Psoas muscle (tissue), 8 donors: ENCODE measurements around the gene CISTR. TPM values are rescaled to one million over a fixed set of nuclear protein-coding genes. Genes with fewer than 3 reads are reported as not detected.

Experiments
- ATAC-seq, 4 donors: fragments of 200-7000 bp; cut with Tn5 transposase; one replicate each; pipeline ENCODE4 v1.9.1; 2020; ENCODE audit warnings: moderate library complexity in 3 of 4, mild to moderate bottlenecking in 2 of 4
- DNase-seq, 2 donors: peaks; one replicate each; pipeline ENCODE4 v3.0.0-alpha.2; 2020
- H3K27ac ChIP-seq: fragments of 200-600 bp; one replicate; pipeline ENCODE4 v1.8.0; 2022
- H3K27me3 ChIP-seq, 3 donors: fragments of 200-600 bp in 1 of 3; one replicate each; pipeline versions ENCODE4 v1.6.1 to v1.8.0; 2013 to 2022; ENCODE audit warnings: low read length in 2 of 3, mild to moderate bottlenecking in 2 of 3, moderate library complexity in 1 of 3; ENCODE audit not compliant: insufficient read depth in 3 of 3
- H3K36me3 ChIP-seq, 2 donors: fragments of 200-600 bp in 1 of 2; one replicate each; pipeline versions ENCODE4 v1.6.1 to v1.8.0; 2013 to 2022; ENCODE audit warnings: low read depth in 1 of 2, mild to moderate bottlenecking in 1 of 2, moderate library complexity in 1 of 2; ENCODE audit not compliant: insufficient read depth in 1 of 2
- H3K4me1 ChIP-seq: fragments of 200-600 bp; one replicate; pipeline ENCODE4 v1.8.0; 2022
- H3K4me3 ChIP-seq: fragments of 200-600 bp; one replicate; pipeline ENCODE4 v1.8.0; 2022; ENCODE audit warnings: mild to moderate bottlenecking
- H3K9me3 ChIP-seq: fragments of 200-600 bp; one replicate; pipeline ENCODE4 v1.8.0; 2022
- CTCF ChIP-seq: fragments of 200-600 bp; IDR thresholded peaks from one replicate; pipeline ENCODE4 v1.8.0; 2022; ENCODE audit warnings: antibody characterized with exemption
- WGBS, 3 donors: extraction: QIAGEN DNeasy Blood & Tissue Kit; methylation state at CpG; one replicate each; pipeline versions ENCODE4 v1.1.6 to v1.1.7; 2013; 5-methylcytosine and 5-hydroxymethylcytosine counted together
- intact Hi-C, 2 donors: fragments of 100-400 bp; cut with DNase I; formaldehyde crosslinking; loops; one replicate each; pipeline versions ENCODE4 v1.11.0 to v1.14.2; 2022
- polyA plus RNA-seq, 3 donors: library from polyadenylated mRNA; stranded (reverse); fragments of 200-250 nt; gene quantifications; one replicate each; pipeline ENCODE4 v1.2.3, GENCODE V29; 2013
- total RNA-seq, 4 donors: library from RNA; stranded (reverse); fragmentation: NEBNext Ultra II Directional in 2 of 4; extraction: Animal tissue kit (Norgen Biotek cat#: 25700) in 2 of 4; gene quantifications; one replicate each; pipeline versions ENCODE4 v1.2.1 to v1.2.4, GENCODE V29; 2021 to 2023
- donor health status: healthy with polysubstance abuse.
- donor health status: DM: no; HTN: no; CAD: no; lungs with moderate emphysema.
- donor health status: Bipolar disorder and iron deficiency.
- donor health status: healthy.
- donor health status: DM: yes; HTN: yes; CAD: no.
- donor health status: DM: no; HTN: no; CAD: no.
- donor health status: DM: no; HTN: no; CAD: no.
- donor health status: DM: yes; HTN: yes; CAD: no.

The CISTR gene
- total and polyA plus RNA-seq, 7 donors = not detected

GRCh38 chr12:53791735-53792326 lies 40.1 kb upstream of the CISTR start:
- peak in 1 of 2 donors; percentile 52 for DNase-seq
- peak; percentile 32 for TF ChIP-seq CTCF
- WGBS, 3 donors = 13 to 21% (median 14%) methylated on average over 1 of the region's 1 CpG
- Histone ChIP-seq H3K27ac (no peak overlapping the region), H3K4me1 (no peaks in the 10 kb centered on the region), H3K36me3 (no peaks in the 10 kb centered on the region), H3K27me3 (peaks cover 0 to 26% (median 5%) of the 10 kb centered on the region in 3 donors), H3K9me3 (no peaks in the 10 kb centered on the region), H3K4me3 (no peak overlapping the region)
- ATAC-seq = no peak
- intact Hi-C loops = loop anchor here in 1 of 2 donors (5.0 kb wide), 1 partner anchor 175 kb away; no protein-coding TSS in a partner anchor

GRCh38 chr12:53789570-53789969 lies 37.8 kb upstream of the CISTR start:
- 43 to 68% (median 67%) methylated on average over 1 of the region's 1 CpG for WGBS, 3 donors
- TF ChIP-seq CTCF = no peak
- intact Hi-C loops = loop anchor here in 1 of 2 donors (10.0 kb wide), 1 partner anchor 165 kb away; the partner anchor contains the start of gene HOXC12
- peaks cover 0 to 38% (median 0%) of the 10 kb centered on the region in 3 donors for H3K27me3 ChIP-seq
- no peak for ATAC-seq
- H3K27ac ChIP-seq = no peak overlapping the region
- no peaks in the 10 kb centered on the region for H3K4me1 ChIP-seq
- DNase-seq = no peak
- H3K9me3 ChIP-seq = no peaks in the 10 kb centered on the region
- no peaks in the 10 kb centered on the region for H3K36me3 ChIP-seq
- H3K4me3 ChIP-seq = no peak overlapping the region

GRCh38 chr12:53788892-53789291 lies 37.1 kb upstream of the CISTR start:
- 87 to 96% (median 93%) methylated on average over 1 of the region's 1 CpG for WGBS, 3 donors
- no peak overlapping the region for H3K27ac ChIP-seq
- intact Hi-C loops = loop anchor here in 1 of 2 donors (10.0 kb wide), 1 partner anchor 166 kb away; the partner anchor contains the start of gene HOXC12
- H3K4me3 ChIP-seq = no peak overlapping the region
- H3K9me3 ChIP-seq = no peaks in the 10 kb centered on the region
- TF ChIP-seq CTCF = no peak
- no peaks in the 10 kb centered on the region for H3K36me3 ChIP-seq
- H3K4me1 ChIP-seq = no peaks in the 10 kb centered on the region
- H3K27me3 ChIP-seq = peaks cover 0 to 44% (median 0%) of the 10 kb centered on the region in 3 donors
- ATAC-seq = no peak
- no peak for DNase-seq

GRCh38 chr12:53786411-53786810 lies 34.6 kb upstream of the CISTR start:
- WGBS, 3 donors = 40 to 54% (median 48%) methylated on average over 7 of the region's 7 CpGs
- intact Hi-C loops = loop anchor here in 1 of 2 donors (10.0 kb wide), 1 partner anchor 168 kb away; the partner anchor contains the start of gene HOXC12
- ATAC-seq = no peak

More at GRCh38 chr12:53786411-53786810, 34.6 kb upstream of the CISTR start:
- Histone ChIP-seq H3K4me1 (no peaks in the 10 kb centered on the region), H3K9me3 (no peaks in the 10 kb centered on the region), H3K36me3 (no peaks in the 10 kb centered on the region), H3K27ac (no peak overlapping the region), H3K4me3 (no peak overlapping the region), H3K27me3 (peaks cover 0 to 49% (median 0%) of the 10 kb centered on the region in 3 donors)
- TF ChIP-seq CTCF = no peak
- peak in 1 of 2 donors; percentile 53 for DNase-seq
